IMR-90 (cell line): ENCODE results near the gene IL21R.

ENCODE experiments used
- BHLHE40 ChIP-seq: fragments of 150-350 bp; IDR thresholded peaks from 2 replicates; pipeline ENCODE4 v1.6.1; 2016; ENCODE audit warnings: mild to moderate bottlenecking, low read depth, low read length
- CEBPB ChIP-seq: IDR thresholded peaks from 2 replicates; pipeline ENCODE4 v1.6.1; 2012; ENCODE audit warnings: low read depth, low read length, improper control_type of control experiment
- CHD1 ChIP-seq: IDR thresholded peaks from 2 replicates; pipeline ENCODE4 v1.6.1; 2012; ENCODE audit warnings: low read depth, low read length, improper control_type of control experiment
- CTCF ChIP-seq: conservative IDR thresholded peaks from 2 replicates; pipeline ENCODE4 v1.5.1; 2012; ENCODE audit warnings: mild to moderate bottlenecking, low read depth, low read length, improper control_type of control experiment
- FOS ChIP-seq: fragments of 150-350 bp; IDR thresholded peaks from 2 replicates; pipeline ENCODE4 v1.6.1; 2016; ENCODE audit warnings: low read depth, low read length
- MAFK ChIP-seq: IDR thresholded peaks from 2 replicates; pipeline ENCODE4 v1.6.1; 2012; ENCODE audit warnings: low read depth, low read length, improper control_type of control experiment
- MAZ ChIP-seq: IDR thresholded peaks from 2 replicates; pipeline ENCODE4 v1.6.1; 2012; ENCODE audit warnings: low read depth, mild to moderate bottlenecking, low read length, improper control_type of control experiment, moderate library complexity, borderline replicate concordance
- MXI1 ChIP-seq: IDR thresholded peaks from 2 replicates; pipeline ENCODE4 v1.6.1; 2012; ENCODE audit warnings: low read depth, mild to moderate bottlenecking, low read length, moderate library complexity, borderline replicate concordance
- NFE2L2 ChIP-seq: fragments of 150-350 bp; IDR thresholded peaks from 2 replicates; pipeline ENCODE4 v1.6.1; 2016; ENCODE audit warnings: low read depth, mild to moderate bottlenecking, low read length
- POLR2A ChIP-seq: IDR thresholded peaks from 2 replicates; pipeline ENCODE4 v1.6.1; 2012; ENCODE audit warnings: mild to moderate bottlenecking, low read depth, low read length
- RAD21 ChIP-seq: IDR thresholded peaks from 2 replicates; pipeline ENCODE4 v1.6.1; 2012; ENCODE audit warnings: low read length, improper control_type of control experiment
- RCOR1 ChIP-seq: IDR thresholded peaks from 2 replicates; pipeline ENCODE4 v1.6.1; 2012; ENCODE audit warnings: mild to moderate bottlenecking, low read length, improper control_type of control experiment; ENCODE audit not compliant: insufficient replicate concordance
- SMC3 ChIP-seq: fragments of 150-350 bp; IDR thresholded peaks from 2 replicates; pipeline ENCODE4 v1.6.1; 2016; ENCODE audit warnings: low read depth, mild to moderate bottlenecking, antibody characterized with exemption, low read length, moderate library complexity
- USF2 ChIP-seq: fragments of 150-350 bp; IDR thresholded peaks from 2 replicates; pipeline ENCODE4 v1.6.1; 2017; ENCODE audit warnings: mild to moderate bottlenecking, antibody characterized with exemption, low read length, low read depth

DNA sequence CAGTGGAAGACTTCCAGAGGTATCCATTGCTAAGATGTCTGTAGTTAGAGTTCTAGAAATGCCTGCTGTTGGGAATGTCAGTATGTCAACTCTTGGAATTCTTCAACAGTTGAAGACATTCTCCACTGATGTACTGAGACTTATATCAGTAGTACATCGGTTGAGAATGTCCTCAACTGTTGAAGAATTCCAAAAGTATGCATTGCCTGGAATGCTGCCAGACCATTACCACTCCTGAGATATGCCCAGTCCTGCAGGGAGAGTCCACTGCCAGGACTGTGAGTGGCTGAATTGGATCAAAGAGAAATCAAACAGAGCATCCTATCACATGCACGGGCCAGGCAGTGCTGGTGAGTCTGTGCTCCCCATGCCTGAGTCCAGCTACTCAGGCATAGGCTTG is 42.0 kb downstream of the IL21R start:
- TF ChIP-seq USF2, result no peak
- no peak for TF ChIP-seq CTCF
- no peak for TF ChIP-seq MAZ
- no peak for TF ChIP-seq RAD21
- no peak for TF ChIP-seq MAFK
- no peak for TF ChIP-seq POLR2A
- TF ChIP-seq RCOR1, result no peak
- TF ChIP-seq NFE2L2, result no peak
- TF ChIP-seq FOS, result no peak
- no peak for TF ChIP-seq MXI1
- no peak for TF ChIP-seq SMC3
- TF ChIP-seq BHLHE40, result no peak
- TF ChIP-seq CEBPB, result no peak
- TF ChIP-seq CHD1, result no peak
